ENCODE measurements around the gene ZSCAN16. TPM values are rescaled to one million over a fixed set of nuclear protein-coding genes. Genes with fewer than 3 reads are reported as not detected.

The ZSCAN16 gene
- total and polyA plus RNA-seq, 8 donors: 3.8 to 13.0 (median 6.1) TPM; not detected in 1

DNA sequence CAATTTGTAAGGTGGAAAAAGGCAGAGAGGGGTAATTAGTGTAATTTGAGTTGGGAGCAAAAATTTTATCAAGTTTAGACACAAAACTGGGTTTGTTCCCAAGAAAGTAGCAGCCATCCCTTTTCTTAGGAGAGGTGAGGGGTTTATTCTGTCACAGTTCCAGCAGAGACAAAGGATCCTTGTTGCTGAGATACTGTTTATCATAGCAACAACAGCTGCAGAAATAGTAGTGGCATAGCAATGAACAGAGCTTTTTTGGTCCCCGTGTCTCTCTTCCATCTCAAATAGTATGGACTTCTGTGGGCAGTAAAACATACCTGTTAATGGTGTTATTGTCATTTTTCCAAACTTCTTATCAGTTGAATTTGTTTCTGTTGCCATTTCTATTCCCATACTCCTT, 41.2 kb downstream of the ZSCAN16 start:
- TF ChIP-seq POLR2AphosphoS5 (IDR thresholded peaks at IDR 0.05) (no peak), POLR2A (IDR thresholded peaks at IDR 0.05) (no peak), EP300 (IDR thresholded peaks at IDR 0.05) (no peak), CTCF (IDR thresholded peaks at IDR 0.05) (no peak)
- Histone ChIP-seq H3K4me1 (peaks cover 0 to 16% (median 14%) of the 10 kb centered on the region in 4 donors), H3K36me3 (no peaks in the 10 kb centered on the region), H3K27me3 (no peaks in the 10 kb centered on the region), H3K4me3 (no peak overlapping the region), H3K9me3 (no peaks in the 10 kb centered on the region), H3K27ac (no peak overlapping the region)
- DNase-seq: no peak
- WGBS, 5 donors: 52 to 87% (median 74%) methylated on average over 1 of the region's 1 CpG
- intact Hi-C loops (cut with DNase I; ENCODE audit: low total_unique reads): no loop called here

DNA sequence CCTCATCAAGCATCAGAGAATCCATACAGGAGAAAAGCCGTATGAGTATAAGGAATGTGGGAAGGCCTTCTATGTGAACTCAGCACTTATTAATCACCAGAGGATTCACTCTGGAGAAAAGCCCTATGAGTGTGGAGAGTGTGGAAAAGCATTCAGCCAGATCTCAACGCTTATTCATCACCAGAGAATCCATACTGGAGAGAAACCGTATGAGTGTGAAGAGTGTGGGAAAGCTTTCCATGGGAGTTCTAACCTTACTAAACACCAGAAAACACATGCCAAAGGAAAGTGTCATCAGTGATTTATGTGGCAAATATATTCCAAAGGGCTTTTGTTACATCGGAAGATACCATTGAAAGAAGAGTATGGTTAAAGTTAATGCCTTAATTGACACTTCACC, 42.7 kb downstream of the ZSCAN16 start:
- Histone ChIP-seq H3K4me1 (peaks cover 0 to 5% (median 3%) of the 10 kb centered on the region in 4 donors), H3K9me3 (no peaks in the 10 kb centered on the region), H3K4me3 (no peak overlapping the region), H3K27ac (no peak overlapping the region), H3K27me3 (no peaks in the 10 kb centered on the region), H3K36me3 (no peaks in the 10 kb centered on the region)
- TF ChIP-seq EP300 (IDR thresholded peaks at IDR 0.05) (no peak), CTCF (IDR thresholded peaks at IDR 0.05) (no peak), POLR2A (IDR thresholded peaks at IDR 0.05) (no peak), POLR2AphosphoS5 (IDR thresholded peaks at IDR 0.05) (no peak)
- intact Hi-C loops (cut with DNase I; ENCODE audit: low total_unique reads): no loop called here
- WGBS, 5 donors: 80 to 89% (median 86%) methylated on average over 4 of the region's 4 CpGs
- DNase-seq: no peak

GRCh38 chr6:28167926-28168325, 43.5 kb downstream of the ZSCAN16 start:
- Histone ChIP-seq H3K36me3 (no peaks in the 10 kb centered on the region), H3K4me1 (no peaks in the 10 kb centered on the region), H3K9me3 (no peaks in the 10 kb centered on the region), H3K4me3 (no peak overlapping the region), H3K27ac (no peak overlapping the region), H3K27me3 (no peaks in the 10 kb centered on the region)
- 64 to 92% (median 70%) methylated on average over 1 of the region's 1 CpG for WGBS, 5 donors
- TF ChIP-seq CTCF (IDR thresholded peaks at IDR 0.05) (no peak), POLR2AphosphoS5 (IDR thresholded peaks at IDR 0.05) (no peak), EP300 (IDR thresholded peaks at IDR 0.05) (no peak), POLR2A (IDR thresholded peaks at IDR 0.05) (no peak)
- DNase-seq: no peak
- intact Hi-C loops (cut with DNase I; ENCODE audit: low total_unique reads): no loop called here

GRCh38 chr6:28171271-28171670, 46.9 kb downstream of the ZSCAN16 start:
- WGBS, 5 donors: 35 to 65% (median 59%) methylated on average over 2 of the region's 2 CpGs
- Histone ChIP-seq H3K9me3 (peaks cover 0 to 6% (median 2%) of the 10 kb centered on the region in 4 donors), H3K4me3 (no peak overlapping the region), H3K27ac (no peak overlapping the region), H3K36me3 (no peaks in the 10 kb centered on the region), H3K4me1 (no peaks in the 10 kb centered on the region), H3K27me3 (no peaks in the 10 kb centered on the region)
- no peak for DNase-seq
- intact Hi-C loops (cut with DNase I; ENCODE audit: low total_unique reads): no loop called here
- no peak for TF ChIP-seq POLR2AphosphoS5 (IDR thresholded peaks at IDR 0.05)
- no peak for TF ChIP-seq CTCF (IDR thresholded peaks at IDR 0.05)
- no peak for TF ChIP-seq POLR2A (IDR thresholded peaks at IDR 0.05)
- TF ChIP-seq EP300 (IDR thresholded peaks at IDR 0.05): no peak
